PFSK-1 (cell line): Measurements from ENCODE around the gene GDF11.

Experiments
- FOXP2 ChIP-seq: optimal IDR thresholded peaks from 2 replicates; pipeline ENCODE3; 2011; ENCODE audit warnings: borderline replicate concordance, control low read depth, inconsistent platforms; ENCODE audit not compliant: insufficient read depth; ENCODE audit errors: extremely low read length, extremely low read depth
- POLR2AphosphoS5 ChIP-seq: IDR thresholded peaks from 2 replicates; pipeline ENCODE4 v1.6.1; 2012; ENCODE audit warnings: low read depth, mild to moderate bottlenecking, control low read depth, low read length, moderate library complexity
- SIN3A ChIP-seq: IDR thresholded peaks from 2 replicates; pipeline ENCODE4 v1.6.1; 2012; ENCODE audit warnings: mild to moderate bottlenecking, low read length, moderate library complexity, borderline replicate concordance; ENCODE audit not compliant: insufficient read depth
- TAF1 ChIP-seq: IDR thresholded peaks from 2 replicates; pipeline ENCODE4 v1.6.1; 2012; ENCODE audit warnings: low read length, control low read depth, borderline replicate concordance; ENCODE audit not compliant: insufficient read depth
- TF ChIP-seq, protein P1 (sequence below), 2 experiments: IDR thresholded peaks; 2 replicates each; pipeline versions ENCODE4 v1.6.1 to v1.8.0; 2011 to 2012; ENCODE audit warnings: low read depth in 2 of 2, low read length in 2 of 2, control low read depth in 1 of 2, inconsistent platforms in 1 of 2, mild to moderate bottlenecking in 1 of 2, moderate library complexity in 1 of 2; ENCODE audit not compliant: insufficient read depth in 1 of 2

Gene GDF11

DNA sequence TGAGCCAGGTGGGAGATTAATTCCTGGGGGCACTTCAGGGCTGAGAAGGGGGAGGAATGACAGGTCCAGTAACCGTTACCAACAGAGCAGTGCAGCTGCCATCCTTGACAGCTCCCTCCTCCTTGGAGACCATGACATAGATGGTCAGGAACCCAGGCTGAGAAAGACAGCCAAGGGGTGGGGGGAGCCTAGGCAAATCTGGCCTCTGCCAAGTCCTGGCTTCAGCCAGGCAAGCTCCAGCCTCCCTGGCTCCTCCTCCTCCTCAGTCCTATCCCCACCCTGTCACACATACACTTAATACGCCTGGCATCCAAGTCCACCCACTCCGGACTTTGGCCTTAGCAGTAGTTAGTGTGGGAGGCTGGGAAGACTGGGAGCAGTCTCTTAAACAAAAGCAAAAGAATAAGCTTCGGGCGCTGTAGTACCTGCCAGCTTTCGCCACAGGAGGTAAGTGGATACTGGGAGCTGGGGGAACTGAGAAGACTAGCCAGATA, 22.8 kb upstream of the GDF11 start, which contains the start of gene RDH5:
RDH5 (plus strand) TSS at position 323 of the 494 bp plus-strand sequence. CDS start 792 bp downstream, outside the sequence.
- no peak for TF ChIP-seq POLR2AphosphoS5
- TF ChIP-seq SIN3A: no peak
- TF ChIP-seq, protein P1, sequence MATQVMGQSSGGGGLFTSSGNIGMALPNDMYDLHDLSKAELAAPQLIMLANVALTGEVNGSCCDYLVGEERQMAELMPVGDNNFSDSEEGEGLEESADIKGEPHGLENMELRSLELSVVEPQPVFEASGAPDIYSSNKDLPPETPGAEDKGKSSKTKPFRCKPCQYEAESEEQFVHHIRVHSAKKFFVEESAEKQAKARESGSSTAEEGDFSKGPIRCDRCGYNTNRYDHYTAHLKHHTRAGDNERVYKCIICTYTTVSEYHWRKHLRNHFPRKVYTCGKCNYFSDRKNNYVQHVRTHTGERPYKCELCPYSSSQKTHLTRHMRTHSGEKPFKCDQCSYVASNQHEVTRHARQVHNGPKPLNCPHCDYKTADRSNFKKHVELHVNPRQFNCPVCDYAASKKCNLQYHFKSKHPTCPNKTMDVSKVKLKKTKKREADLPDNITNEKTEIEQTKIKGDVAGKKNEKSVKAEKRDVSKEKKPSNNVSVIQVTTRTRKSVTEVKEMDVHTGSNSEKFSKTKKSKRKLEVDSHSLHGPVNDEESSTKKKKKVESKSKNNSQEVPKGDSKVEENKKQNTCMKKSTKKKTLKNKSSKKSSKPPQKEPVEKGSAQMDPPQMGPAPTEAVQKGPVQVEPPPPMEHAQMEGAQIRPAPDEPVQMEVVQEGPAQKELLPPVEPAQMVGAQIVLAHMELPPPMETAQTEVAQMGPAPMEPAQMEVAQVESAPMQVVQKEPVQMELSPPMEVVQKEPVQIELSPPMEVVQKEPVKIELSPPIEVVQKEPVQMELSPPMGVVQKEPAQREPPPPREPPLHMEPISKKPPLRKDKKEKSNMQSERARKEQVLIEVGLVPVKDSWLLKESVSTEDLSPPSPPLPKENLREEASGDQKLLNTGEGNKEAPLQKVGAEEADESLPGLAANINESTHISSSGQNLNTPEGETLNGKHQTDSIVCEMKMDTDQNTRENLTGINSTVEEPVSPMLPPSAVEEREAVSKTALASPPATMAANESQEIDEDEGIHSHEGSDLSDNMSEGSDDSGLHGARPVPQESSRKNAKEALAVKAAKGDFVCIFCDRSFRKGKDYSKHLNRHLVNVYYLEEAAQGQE (IDR thresholded peaks at IDR 0.05; ENCODE audit: insufficient read depth in 1 of 2, low read depth in 2 of 2, low read length in 2 of 2): no peak
- no peak for TF ChIP-seq TAF1
- TF ChIP-seq FOXP2: no peak

DNA sequence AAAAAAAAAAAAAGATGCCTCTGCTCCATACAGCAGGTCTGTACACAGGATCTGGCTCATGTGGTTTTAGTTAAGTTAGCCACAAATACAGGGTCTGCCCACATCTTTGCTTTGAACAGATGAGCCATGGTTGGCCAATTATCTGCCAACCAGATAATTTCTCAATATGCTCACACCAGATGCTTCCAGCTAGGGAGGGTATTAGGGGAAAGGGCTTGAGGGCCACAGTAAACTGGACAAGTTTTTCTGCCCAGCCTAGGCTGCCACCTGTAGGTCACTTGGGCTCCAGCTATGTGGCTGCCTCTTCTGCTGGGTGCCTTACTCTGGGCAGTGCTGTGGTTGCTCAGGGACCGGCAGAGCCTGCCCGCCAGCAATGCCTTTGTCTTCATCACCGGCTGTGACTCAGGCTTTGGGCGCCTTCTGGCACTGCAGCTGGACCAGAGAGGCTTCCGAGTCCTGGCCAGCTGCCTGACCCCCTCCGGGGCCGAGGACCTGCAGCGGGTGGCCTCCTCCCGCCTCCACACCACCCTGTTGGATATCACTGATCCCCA, 22.0 kb upstream of the GDF11 start:
- TF ChIP-seq, protein P1 (IDR thresholded peaks at IDR 0.05; ENCODE audit: insufficient read depth in 1 of 2, low read depth in 2 of 2, low read length in 2 of 2): no peak

GRCh38 chr12:55721601-55722213, 21.2 kb upstream of the GDF11 start:
- TF ChIP-seq POLR2AphosphoS5: no peak; the same call in 1 of the 2 replicates
- TF ChIP-seq, protein P1 (IDR thresholded peaks at IDR 0.05; ENCODE audit: insufficient read depth in 1 of 2, low read depth in 2 of 2, low read length in 2 of 2): no peak

- TF ChIP-seq FOXP2 (no peak), SIN3A (no peak), TAF1 (no peak), POLR2AphosphoS5 (no peak; the same call in 1 of the 2 replicates)
- TF ChIP-seq, protein P1 (IDR thresholded peaks at IDR 0.05; ENCODE audit: insufficient read depth in 1 of 2, low read depth in 2 of 2, low read length in 2 of 2): no peak
These were observed 20.0 kb upstream of the GDF11 start for GRCh38 chr12:55722948-55723347.

GRCh38 chr12:55723516-55724225, 19.3 kb upstream of the GDF11 start:
- TF ChIP-seq FOXP2 (no peak), SIN3A (no peak), POLR2AphosphoS5 (no peak), TAF1 (no peak)
- TF ChIP-seq, protein P1 (IDR thresholded peaks at IDR 0.05; ENCODE audit: insufficient read depth in 1 of 2, low read depth in 2 of 2, low read length in 2 of 2): no peak
